K562 (cell line): Measurements from ENCODE around the gene SLCO2B1. TPM values are rescaled to one million over a fixed set of nuclear protein-coding genes. Genes with fewer than 3 reads are reported as not detected.

Experiments
- ATAC-seq: fragments of 200-7000 bp; cut with Tn5 transposase; 3 replicates; pipeline ENCODE4 v1.9.1; 2020; ENCODE audit warnings: moderate library complexity
- BruUV-seq: library from RNA; stranded (reverse); fragments of 400-500 nt; replicated peaks from 2 replicates; lab custom pipeline; 2021; lab: Mats Ljungman, UMichigan
- CTCF ChIA-PET: fragments of 300-600 bp; formaldehyde crosslinking; extraction: SDS; loops from one replicate; lab custom pipeline; 2021; ENCODE audit warnings: low intra/inter-chr PET ratio; lab: Yijun Ruan, JAX
- POLR2A ChIA-PET: fragments of 300-600, 350-650 bp; sonication (Branson Sonifier 250); formaldehyde crosslinking; extraction: SDS; loops from one replicate; lab custom pipeline; 2021; ENCODE audit warnings: antibody characterized with exemption, inconsistent platforms; lab: Yijun Ruan, JAX
- DNase-seq, 4 experiments: peaks; one replicate each; pipeline versions ENCODE4 v3.0.0 to v3.0.0-alpha.2; 2011 to 2018; ENCODE audit warnings: low spot score in 3 of 4, mixed read lengths in 3 of 4; ENCODE audit errors: extremely low read depth in 1 of 4
- FAIRE-seq: peaks from 2 replicates; lab custom pipeline; 2011; peaks lifted over from hg19 to GRCh38; lab: Jason Lieb, UNC
- H2AFZ ChIP-seq: 2 replicates; pipeline ENCODE4 v1.6.0; 2011; ENCODE audit warnings: low read depth, low read length, control low read depth, inconsistent platforms
- H3K27ac ChIP-seq: fragments of 200-600 bp; 3 replicates; pipeline ENCODE4 v1.8.0; 2011; ENCODE audit warnings: low read depth, mild to moderate bottlenecking, control low read depth, inconsistent platforms, low read length, moderate library complexity, mixed read lengths; ENCODE audit errors: extremely low read depth
- H3K27me3 ChIP-seq, 2 experiments: fragments of 300-600 bp in 1 of 2; 2 replicates in 1 of 2; 3 replicates in 1 of 2; pipeline versions ENCODE4 v1.6.0 to v1.8.0; 2011; ENCODE audit warnings: inconsistent platforms in 2 of 2, low read length in 2 of 2, mild to moderate bottlenecking in 1 of 2, mixed read lengths in 1 of 2, moderate library complexity in 1 of 2; ENCODE audit not compliant: control insufficient read depth in 2 of 2, insufficient read depth in 2 of 2
- H3K36me3 ChIP-seq: fragments of 300-600 bp; 3 replicates; pipeline ENCODE4 v1.8.0; 2011; ENCODE audit warnings: mild to moderate bottlenecking, low read length, inconsistent platforms; ENCODE audit not compliant: control insufficient read depth, insufficient read depth
- H3K4me1 ChIP-seq, 2 experiments: fragments of 200-600 bp in 1 of 2; replicated peaks in 1 of 2; 2 replicates in 1 of 2; 3 replicates in 1 of 2; pipeline versions ENCODE4 v1.5.1 to v1.8.0; 2011; ENCODE audit warnings: inconsistent platforms in 2 of 2, low read length in 2 of 2, mild to moderate bottlenecking in 1 of 2, mixed read lengths in 1 of 2, moderate library complexity in 1 of 2; ENCODE audit not compliant: control insufficient read depth in 2 of 2, insufficient read depth in 2 of 2
- H3K4me2 ChIP-seq: 2 replicates; pipeline ENCODE4 v1.6.1; 2011; ENCODE audit warnings: low read length, control low read depth, inconsistent platforms, mixed read lengths; ENCODE audit not compliant: insufficient read depth
- H3K4me3 ChIP-seq: fragments of 200-600 bp; sonication (generic), shearing (Covaris generic); 2 replicates; pipeline ENCODE4 v1.5.1; 2016; ENCODE audit warnings: control low read depth, inconsistent platforms
- H3K79me2 ChIP-seq: fragments of 200-600 bp; 3 replicates; pipeline ENCODE4 v1.8.0; 2011; ENCODE audit warnings: low read length, inconsistent platforms; ENCODE audit not compliant: control insufficient read depth, insufficient read depth
- H3K9ac ChIP-seq, 2 experiments: 2 replicates each; pipeline versions ENCODE4 v1.6.0 to v1.6.1; 2011; ENCODE audit warnings: low read depth in 2 of 2, low read length in 2 of 2, control low read depth in 1 of 2, inconsistent platforms in 1 of 2, mild to moderate bottlenecking in 1 of 2, mixed read lengths in 1 of 2; ENCODE audit not compliant: insufficient read depth in 1 of 2
- H3K9me1 ChIP-seq: one replicate; pipeline ENCODE4 v1.6.0; 2011; ENCODE audit warnings: inconsistent platforms, mild to moderate bottlenecking, low read length, moderate library complexity; ENCODE audit not compliant: control insufficient read depth, insufficient read depth
- H3K9me3 ChIP-seq: replicated peaks from 2 replicates; pipeline ENCODE4 v1.5.1; 2011; ENCODE audit warnings: low read depth, low read length, inconsistent platforms; ENCODE audit not compliant: control insufficient read depth, insufficient read depth
- H4K20me1 ChIP-seq: replicated peaks from 2 replicates; pipeline ENCODE4 v1.6.1; 2011; ENCODE audit warnings: low read length, inconsistent platforms, mixed read lengths; ENCODE audit not compliant: control insufficient read depth, insufficient read depth
- ASH1L ChIP-seq: fragments of 450-650 bp; IDR thresholded peaks from 2 replicates; pipeline ENCODE4 v1.6.1; 2018; ENCODE audit warnings: borderline replicate concordance, mild to moderate bottlenecking, low read depth; ENCODE audit not compliant: partially characterized antibody
- BHLHE40 ChIP-seq: IDR thresholded peaks from 2 replicates; pipeline ENCODE4 v1.6.1; 2011; ENCODE audit warnings: low read length, improper control_type of control experiment
- BRCA1 ChIP-seq, 2 experiments: fragments of 450-650 bp in 1 of 2; sonication (generic) in 1 of 2; formaldehyde crosslinking in 1 of 2; IDR thresholded peaks; 2 replicates each; pipeline versions ENCODE4 v1.5.0 to v1.6.1; 2017 to 2020; ENCODE audit warnings: mild to moderate bottlenecking in 1 of 2, missing genetic modification reagents in 1 of 2
- CBFA2T2 ChIP-seq: fragments of 450-650 bp; conservative IDR thresholded peaks from 2 replicates; pipeline ENCODE4 v1.6.1; 2017; ENCODE audit warnings: mild to moderate bottlenecking
- CTBP1 ChIP-seq: fragments of 450-650 bp; IDR thresholded peaks from 2 replicates; pipeline ENCODE4 v1.6.1; 2016; ENCODE audit warnings: borderline replicate concordance
- CXXC5 ChIP-seq: fragments of 250-450 bp; sonication (Bioruptor Pico); IDR thresholded peaks from 2 replicates; pipeline ENCODE4 v1.8.0; 2022; ENCODE audit warnings: inconsistent platforms, mild to moderate bottlenecking, moderate library complexity
- HNRNPUL1 ChIP-seq: fragments of 200-400 bp; formaldehyde crosslinking; IDR thresholded peaks from 2 replicates; pipeline ENCODE4 v1.6.1; 2017; ENCODE audit warnings: low read length
- L3MBTL2 ChIP-seq: fragments of 450-650 bp; IDR thresholded peaks from 2 replicates; pipeline ENCODE4 v1.6.1; 2016; ENCODE audit warnings: mild to moderate bottlenecking, moderate library complexity
- RAD51 ChIP-seq: fragments of 450-650 bp; IDR thresholded peaks from 2 replicates; pipeline ENCODE4 v1.7.1; 2016; ENCODE audit warnings: low read depth, mild to moderate bottlenecking, borderline replicate concordance
- RCOR1 ChIP-seq, 2 experiments: IDR thresholded peaks; 2 replicates each; pipeline ENCODE4 v1.6.1; 2012; ENCODE audit warnings: low read depth in 2 of 2, low read length in 2 of 2, borderline replicate concordance in 1 of 2, improper control_type of control experiment in 1 of 2
- SPI1 ChIP-seq: IDR thresholded peaks from 2 replicates; pipeline ENCODE4 v1.6.1; 2011; ENCODE audit warnings: low read depth, low read length, control low read depth, borderline replicate concordance
- TEAD1 ChIP-seq, 2 experiments: fragments of 450-650 bp in 1 of 2; sonication (generic) in 1 of 2; formaldehyde crosslinking; IDR thresholded peaks; 2 replicates each; pipeline versions ENCODE4 v1.4.0 to v1.8.0; 2020 to 2022; ENCODE audit warnings: mild to moderate bottlenecking in 2 of 2, missing genetic modification reagents in 1 of 2
- WGBS: fragments of 100-300 bp; shearing (Covaris generic); methylation state at CpG from one replicate; pipeline ENCODE4 v1.1.6; 2016; ENCODE audit warnings: low coverage, mixed read lengths; ENCODE audit not compliant: insufficient coverage; ENCODE audit errors: missing lambda C conversion rate; 5-methylcytosine and 5-hydroxymethylcytosine counted together
- in situ Hi-C: fragments of 300-500 bp; cut with MboI; formaldehyde crosslinking; loops from 4 replicates; pipeline ENCODE4 v1.15.0; 2018; ENCODE audit warnings: inconsistent platforms, mixed read lengths
- intact Hi-C: fragments of 100-400 bp; cut with micrococcal nuclease; formaldehyde crosslinking; loops from 2 replicates; pipeline ENCODE4 v1.14.2; 2022
- polyA plus RNA-seq, 8 experiments: library from polyadenylated mRNA; depleted of rRNA in 4 of 8; stranded (reverse) in 5 of 8; unstranded in 3 of 8; fragments of >200 nt; fragmentation: Nextera tagmentation in 2 of 8; fragmentation: Illumina TruSeq in 1 of 8; extraction: Ambion mirVana in 2 of 8; extraction: Trizol in 1 of 8; gene quantifications; 2 replicates each; pipeline versions ENCODE4 v1.2.1 to v1.2.3, GENCODE V29; 2011 to 2014; ENCODE audit warnings: inconsistent platforms in 1 of 8, missing spikeins in 1 of 8
- total RNA-seq, 7 experiments: library from RNA; depleted of rRNA in 6 of 7; stranded (reverse); fragments of >200 nt in 6 of 7; fragmentation: Illumina TruSeq in 2 of 7; extraction: Trizol in 2 of 7; gene quantifications; 2 replicates each; pipeline versions ENCODE4 v1.2.1 to v1.2.3, GENCODE V29; 2011 to 2021; ENCODE audit warnings: low replicate concordance in 1 of 7
- TF ChIP-seq, protein P1 (sequence below): sonication (generic); formaldehyde crosslinking; IDR thresholded peaks from 2 replicates; pipeline ENCODE4 v1.9.0; 2022; ENCODE audit warnings: mild to moderate bottlenecking, missing genetic modification reagents
- TF ChIP-seq, protein P2 (sequence below): sonication (generic); formaldehyde crosslinking; IDR thresholded peaks from 2 replicates; pipeline ENCODE4 v1.5.0; 2020; ENCODE audit warnings: missing genetic modification reagents
- TF ChIP-seq, protein P3 (sequence below): fragments of 450-650 bp; formaldehyde crosslinking; IDR thresholded peaks from 2 replicates; pipeline ENCODE4 v1.4.0; 2020; ENCODE audit warnings: mild to moderate bottlenecking, mixed read lengths
- TF ChIP-seq, protein P4 (sequence below): fragments of 450-650 bp; formaldehyde crosslinking; IDR thresholded peaks from 2 replicates; pipeline ENCODE4 v1.4.0; 2020; ENCODE audit warnings: mild to moderate bottlenecking, moderate library complexity

SLCO2B1 gene
- total and polyA plus RNA-seq, 9 of the 15 experiments (the other 6 are each of a cell fraction or from before 2014, with no cell fraction given) = 0.70 to 14.7 (median 7.6) TPM

DNA sequence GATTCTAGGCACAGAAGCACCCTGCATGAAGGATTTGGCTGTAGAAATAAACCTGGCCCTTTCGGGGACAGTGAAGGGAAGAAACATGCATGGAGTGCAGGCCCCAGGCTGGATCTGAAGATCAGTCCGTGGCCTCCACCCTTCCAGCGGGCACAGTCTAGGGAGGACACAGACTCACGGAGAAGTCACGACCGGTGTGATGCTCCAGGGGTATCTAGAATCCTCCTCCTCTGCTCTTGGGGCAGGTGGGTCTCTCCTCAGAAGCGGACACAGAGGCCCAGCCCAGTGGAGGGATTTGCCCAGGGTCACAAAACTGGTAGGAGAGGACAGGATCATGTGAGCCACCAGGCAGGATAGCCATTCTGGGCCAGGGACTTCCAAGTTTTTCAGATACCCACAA, 22.4 kb downstream of the SLCO2B1 start (continued):
- no peak for TF ChIP-seq ASH1L

DNA sequence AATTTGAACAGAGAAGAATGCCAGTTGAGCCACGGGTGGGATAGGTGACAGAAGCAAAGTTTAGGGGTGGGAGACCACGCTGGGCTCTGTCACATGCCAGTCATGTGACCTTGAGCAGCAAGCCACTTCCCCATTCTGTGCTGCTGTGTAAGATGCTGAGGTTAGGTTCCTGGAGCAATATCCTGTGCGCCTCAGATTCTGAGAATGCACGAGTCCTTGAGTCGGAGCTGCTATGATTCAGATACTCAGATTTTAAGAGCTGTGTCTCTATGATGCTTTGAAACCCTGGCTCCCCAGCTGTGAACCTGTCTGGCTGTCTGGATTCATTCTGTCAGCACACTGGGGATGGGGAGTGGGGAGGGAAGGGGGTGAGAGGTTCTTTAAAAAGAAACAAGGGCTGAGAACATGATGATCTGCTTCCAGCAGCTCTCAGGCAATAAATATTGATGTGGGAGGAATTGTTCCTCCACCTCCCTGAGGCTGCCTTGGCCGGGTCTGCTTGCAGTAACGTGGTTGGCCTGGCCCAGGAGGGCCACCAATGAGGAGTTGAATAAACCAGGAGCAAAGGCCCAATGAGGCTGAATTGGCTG, 24.0 kb downstream of the SLCO2B1 start:
- intact Hi-C loops = no loop called here
- ATAC-seq (no peak), DNase-seq (no peak), FAIRE-seq (no peak)
- H3K4me3 ChIP-seq = no peak overlapping the region
- H3K4me1 ChIP-seq = peaks cover 2 to 7% of the 10 kb centered on the region in 2 experiments; a peak in 4 of 5 replicates
- 0 out of 2 replicates have a peak, but pooled peaks cover 10% of the 10 kb centered on the region for H4K20me1 ChIP-seq
- no peak overlapping the region for H3K9ac ChIP-seq
- POLR2A ChIA-PET = interaction anchor here (0.7 kb wide), 1 partner anchor 11 kb away, joined by 3 read pairs; no protein-coding TSS in a partner anchor
- H3K9me1 ChIP-seq = no peaks in the 10 kb centered on the region
- H3K27me3 ChIP-seq = no peaks in the 10 kb centered on the region
- no peak overlapping the region for H3K4me2 ChIP-seq
- no peaks in the 10 kb centered on the region for H3K36me3 ChIP-seq
- 0 out of 2 replicates have a peak overlapping the region, but pooled peaks have one; percentile 31 for H2AFZ ChIP-seq
- no peaks in the 10 kb centered on the region for H3K79me2 ChIP-seq
- no TSS peak for BruUV-seq
- H3K9me3 ChIP-seq = no peaks in the 10 kb centered on the region
- WGBS = 6% methylated on average over 7 of the region's 7 CpGs
- in situ Hi-C loops = no loop called here
- no peak overlapping the region for H3K27ac ChIP-seq
- CTCF ChIA-PET = no interaction called here
- TF ChIP-seq L3MBTL2 (peak; percentile 33; the same call in 1 of the 2 replicates), SPI1 (peak; percentile 94), CTBP1 (peak; percentile 51; the same call in 1 of the 2 replicates), RAD51 (peak; percentile 86), HNRNPUL1 (no peak), RCOR1 (IDR thresholded peaks at IDR 0.05; ENCODE audit: borderline replicate concordance in 1 of 2, low read depth in 2 of 2, low read length in 2 of 2) (peak in 1 of 2 experiments; percentile 49; a peak in 1 of 4 replicates), CBFA2T2 (peak; percentile 43), TEAD1 (CRISPR knock-in tag; IDR thresholded peaks at IDR 0.05) (0 out of 4 replicates have a peak, but pooled peaks of 1 of the 2 experiments have one; percentile 18), BHLHE40 (peak; percentile 74), BRCA1 (IDR thresholded peaks at IDR 0.05) (no peak), BRCA1 (CRISPR knock-in tag; IDR thresholded peaks at IDR 0.05) (no peak), CXXC5 (CRISPR knock-in tag) (0 out of 2 replicates have a peak, but pooled peaks have one; percentile 18)
- TF ChIP-seq, protein P1, sequence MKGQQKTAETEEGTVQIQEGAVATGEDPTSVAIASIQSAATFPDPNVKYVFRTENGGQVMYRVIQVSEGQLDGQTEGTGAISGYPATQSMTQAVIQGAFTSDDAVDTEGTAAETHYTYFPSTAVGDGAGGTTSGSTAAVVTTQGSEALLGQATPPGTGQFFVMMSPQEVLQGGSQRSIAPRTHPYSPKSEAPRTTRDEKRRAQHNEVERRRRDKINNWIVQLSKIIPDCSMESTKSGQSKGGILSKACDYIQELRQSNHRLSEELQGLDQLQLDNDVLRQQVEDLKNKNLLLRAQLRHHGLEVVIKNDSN (CRISPR knock-in tag) = peak; percentile 71
- TF ChIP-seq, protein P2, sequence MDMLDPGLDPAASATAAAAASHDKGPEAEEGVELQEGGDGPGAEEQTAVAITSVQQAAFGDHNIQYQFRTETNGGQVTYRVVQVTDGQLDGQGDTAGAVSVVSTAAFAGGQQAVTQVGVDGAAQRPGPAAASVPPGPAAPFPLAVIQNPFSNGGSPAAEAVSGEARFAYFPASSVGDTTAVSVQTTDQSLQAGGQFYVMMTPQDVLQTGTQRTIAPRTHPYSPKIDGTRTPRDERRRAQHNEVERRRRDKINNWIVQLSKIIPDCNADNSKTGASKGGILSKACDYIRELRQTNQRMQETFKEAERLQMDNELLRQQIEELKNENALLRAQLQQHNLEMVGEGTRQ (CRISPR knock-in tag) = peak; percentile 77
- TF ChIP-seq, protein P3, sequence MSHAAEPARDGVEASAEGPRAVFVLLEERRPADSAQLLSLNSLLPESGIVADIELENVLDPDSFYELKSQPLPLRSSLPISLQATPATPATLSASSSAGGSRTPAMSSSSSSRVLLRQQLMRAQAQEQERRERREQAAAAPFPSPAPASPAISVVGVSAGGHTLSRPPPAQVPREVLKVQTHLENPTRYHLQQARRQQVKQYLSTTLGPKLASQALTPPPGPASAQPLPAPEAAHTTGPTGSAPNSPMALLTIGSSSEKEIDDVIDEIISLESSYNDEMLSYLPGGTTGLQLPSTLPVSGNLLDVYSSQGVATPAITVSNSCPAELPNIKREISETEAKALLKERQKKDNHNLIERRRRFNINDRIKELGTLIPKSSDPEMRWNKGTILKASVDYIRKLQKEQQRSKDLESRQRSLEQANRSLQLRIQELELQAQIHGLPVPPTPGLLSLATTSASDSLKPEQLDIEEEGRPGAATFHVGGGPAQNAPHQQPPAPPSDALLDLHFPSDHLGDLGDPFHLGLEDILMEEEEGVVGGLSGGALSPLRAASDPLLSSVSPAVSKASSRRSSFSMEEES (CRISPR knock-in tag) = peak; percentile 90
- TF ChIP-seq, protein P4, sequence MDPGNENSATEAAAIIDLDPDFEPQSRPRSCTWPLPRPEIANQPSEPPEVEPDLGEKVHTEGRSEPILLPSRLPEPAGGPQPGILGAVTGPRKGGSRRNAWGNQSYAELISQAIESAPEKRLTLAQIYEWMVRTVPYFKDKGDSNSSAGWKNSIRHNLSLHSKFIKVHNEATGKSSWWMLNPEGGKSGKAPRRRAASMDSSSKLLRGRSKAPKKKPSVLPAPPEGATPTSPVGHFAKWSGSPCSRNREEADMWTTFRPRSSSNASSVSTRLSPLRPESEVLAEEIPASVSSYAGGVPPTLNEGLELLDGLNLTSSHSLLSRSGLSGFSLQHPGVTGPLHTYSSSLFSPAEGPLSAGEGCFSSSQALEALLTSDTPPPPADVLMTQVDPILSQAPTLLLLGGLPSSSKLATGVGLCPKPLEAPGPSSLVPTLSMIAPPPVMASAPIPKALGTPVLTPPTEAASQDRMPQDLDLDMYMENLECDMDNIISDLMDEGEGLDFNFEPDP (CRISPR knock-in tag) = no peak
